HG03280 (cell line): Measurements from ENCODE around the gene ADGRL3.
"Not testable (repeated sequence)": the region's sequence is repeated elsewhere in the genome, so short reads cannot be mapped to it uniquely, and the experiment has no call there.

ENCODE experiments used
- ATAC-seq: cut with Tn5 transposase; IDR thresholded peaks from one replicate; pipeline ENCODE4 v1.9.1; 2021; ENCODE audit warnings: mild to moderate bottlenecking, moderate library complexity; ENCODE audit not compliant: unreplicated experiment

The ADGRL3 gene

DNA sequence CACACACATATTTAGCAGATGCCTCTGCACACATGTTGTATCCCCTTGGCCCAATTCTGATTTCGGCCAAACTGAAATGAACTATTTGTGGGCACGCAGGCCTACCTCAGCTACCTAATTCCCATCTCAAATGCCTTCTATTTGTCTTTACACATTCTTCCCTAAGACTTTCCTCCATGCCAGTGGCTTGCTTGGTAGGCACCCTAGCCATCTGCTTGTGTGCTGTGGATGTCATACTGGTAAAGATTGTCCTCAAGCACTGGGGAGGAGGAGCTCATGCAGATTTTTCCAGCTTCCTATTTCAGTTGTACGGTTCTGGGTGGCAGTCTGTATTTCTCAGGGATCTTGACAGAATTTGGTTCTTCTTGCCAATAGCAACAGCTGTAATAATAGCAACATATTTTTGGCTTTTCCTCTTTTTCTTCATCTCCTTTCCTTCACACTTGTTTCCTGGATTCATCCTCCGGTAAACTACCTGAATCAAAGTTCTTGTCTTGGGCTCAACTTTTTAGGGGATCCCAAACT lies 514.3 kb downstream of the ADGRL3 start:
- no peak for ATAC-seq

DNA sequence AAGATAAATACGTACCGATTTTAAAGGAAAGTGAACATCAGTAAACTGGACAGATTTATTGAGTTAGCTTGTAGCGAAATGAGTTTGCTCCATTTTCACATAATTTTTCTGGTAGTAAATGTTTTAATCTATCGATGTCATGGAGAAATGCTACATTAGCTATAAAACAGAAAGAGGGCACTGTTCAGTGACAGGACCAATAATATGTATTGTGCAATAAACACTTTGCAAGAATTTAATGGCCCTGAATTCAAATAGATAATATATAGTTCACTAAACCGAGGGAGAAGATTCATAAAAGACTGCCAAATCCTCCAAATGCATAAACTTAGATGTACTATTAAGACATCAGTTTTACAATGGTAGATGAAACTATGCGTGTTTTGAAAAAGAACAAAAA lies 516.3 kb downstream of the ADGRL3 start:
- no peak for ATAC-seq

DNA sequence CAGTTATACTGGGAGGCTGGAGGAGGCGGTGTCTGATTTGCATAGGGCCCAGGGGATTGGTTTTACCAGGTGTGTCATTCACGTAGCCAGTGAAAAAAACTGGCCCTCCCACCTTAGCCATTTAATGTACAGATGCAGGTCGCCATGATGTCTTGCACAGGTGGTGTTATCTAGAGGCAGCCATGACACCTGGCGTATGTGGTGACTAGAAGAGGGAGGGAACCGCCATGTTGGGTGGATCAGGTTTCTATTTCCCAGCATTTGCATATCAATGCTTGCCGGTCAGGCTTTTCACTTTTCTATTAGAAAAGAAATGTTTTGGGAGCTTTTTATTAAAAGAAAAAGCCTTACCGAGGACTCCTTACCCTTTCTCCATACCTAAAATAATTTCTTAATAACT lies 523.4 kb downstream of the ADGRL3 start:
- no peak for ATAC-seq

DNA sequence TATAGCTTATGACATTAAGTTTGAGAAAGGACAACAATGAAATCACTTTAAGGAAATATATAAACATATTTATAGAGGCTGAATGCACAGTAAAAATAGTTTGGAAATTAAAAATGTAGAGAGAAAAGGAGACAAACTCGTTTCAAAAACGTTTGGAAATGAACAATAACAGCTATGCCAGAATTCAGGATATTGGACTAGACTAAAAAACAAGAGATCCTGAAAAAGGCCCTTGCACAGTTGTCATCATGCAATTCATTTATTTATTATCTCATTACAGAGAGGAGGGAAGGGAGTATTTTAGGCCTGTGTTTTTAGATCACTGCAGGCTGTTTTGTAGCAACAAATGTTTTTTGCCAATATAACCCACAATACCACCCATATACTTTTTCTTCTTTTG lies 527.2 kb downstream of the ADGRL3 start:
- ATAC-seq = no peak

DNA sequence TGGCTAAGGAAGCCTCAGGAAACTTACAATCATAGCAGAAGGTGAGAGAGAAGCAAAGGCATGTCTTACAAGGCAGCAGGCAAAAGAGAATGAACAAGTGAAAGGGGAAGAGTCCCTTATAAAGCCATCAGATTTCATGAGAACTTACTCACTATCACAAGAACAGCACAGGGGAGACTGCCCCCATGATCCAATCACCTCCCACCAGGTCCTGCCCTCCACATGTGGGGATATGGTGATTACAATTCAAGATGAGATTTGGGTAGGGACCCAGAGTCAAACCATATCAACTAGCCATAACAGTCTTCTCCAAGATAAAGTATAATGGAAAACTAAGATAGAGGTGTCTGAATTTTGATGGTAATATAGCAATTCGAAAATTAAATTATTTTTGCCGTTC lies 534.3 kb downstream of the ADGRL3 start:
- ATAC-seq = no peak

DNA sequence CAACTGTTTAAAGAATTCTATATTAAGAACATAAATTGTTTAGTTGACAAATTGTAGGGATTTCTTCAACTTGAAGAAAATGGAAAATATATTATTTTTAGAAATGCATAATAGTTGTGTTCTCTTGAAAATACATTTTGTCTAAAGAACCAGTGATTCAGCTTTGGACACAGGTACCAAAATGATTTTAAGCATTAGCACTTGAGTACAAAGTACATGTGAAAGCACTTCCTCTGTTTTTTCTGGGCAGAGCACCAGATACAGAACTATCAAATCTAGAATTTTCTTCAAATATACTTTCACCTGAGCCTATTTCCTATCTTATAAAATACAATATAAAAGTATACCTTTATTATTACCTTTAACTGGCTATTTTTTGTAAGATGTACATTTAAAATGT lies 539.8 kb downstream of the ADGRL3 start:
- ATAC-seq = no peak

DNA sequence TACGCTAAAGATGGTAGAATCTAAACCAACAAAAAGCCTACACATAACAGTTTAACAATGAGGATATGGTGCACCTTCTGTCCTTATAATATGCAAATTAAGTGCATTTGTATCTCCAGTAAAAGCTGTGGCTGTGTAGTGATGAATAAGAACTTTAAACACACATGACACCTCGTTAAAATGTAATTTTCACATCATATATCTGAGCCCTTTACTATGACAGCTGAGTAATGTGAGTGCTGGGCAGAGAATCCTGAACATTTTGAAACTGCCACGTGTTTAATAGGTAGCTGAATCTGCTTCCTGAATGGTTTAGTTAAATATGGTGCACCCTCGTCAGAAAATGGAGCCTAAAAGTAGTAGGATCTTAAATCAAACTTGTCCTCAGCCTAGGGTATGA lies 540.8 kb downstream of the ADGRL3 start:
- ATAC-seq = no peak

DNA sequence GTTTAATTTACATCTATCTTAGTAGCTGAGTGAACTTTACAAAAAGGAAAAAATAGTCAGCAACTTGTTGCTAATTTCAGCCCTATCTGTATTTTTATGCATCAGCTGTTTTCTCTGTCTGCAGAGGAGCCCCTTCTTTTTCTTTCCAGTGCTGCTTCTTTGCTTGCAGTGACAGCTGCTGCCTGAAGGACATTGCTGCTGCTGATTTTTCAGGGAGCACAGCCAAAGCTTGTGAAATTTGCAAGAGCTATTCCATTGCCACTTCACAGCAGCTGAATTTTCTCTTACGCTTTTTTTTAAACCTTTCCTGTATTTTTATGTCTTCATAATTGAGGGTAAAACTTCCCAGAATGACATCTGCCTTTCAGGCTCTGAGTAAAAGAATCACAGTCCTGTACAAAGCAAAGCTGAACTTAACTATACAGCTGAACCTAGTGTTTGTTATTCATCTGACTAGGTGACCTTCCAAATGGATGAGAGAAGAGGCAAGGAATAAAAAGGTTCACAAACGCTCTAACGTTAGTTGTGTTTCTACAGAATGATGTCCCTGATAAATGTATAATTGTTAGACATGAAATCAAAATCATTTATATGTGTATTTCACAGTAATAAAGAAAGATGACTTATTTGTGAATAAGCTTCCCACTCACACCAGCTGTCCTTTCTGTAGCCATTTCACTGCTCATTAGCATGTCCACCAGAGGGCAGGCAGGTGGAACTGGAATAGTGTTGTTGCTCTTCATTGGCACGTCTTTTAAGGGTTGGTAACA lies 541.4 kb downstream of the ADGRL3 start:
- no peak for ATAC-seq

DNA sequence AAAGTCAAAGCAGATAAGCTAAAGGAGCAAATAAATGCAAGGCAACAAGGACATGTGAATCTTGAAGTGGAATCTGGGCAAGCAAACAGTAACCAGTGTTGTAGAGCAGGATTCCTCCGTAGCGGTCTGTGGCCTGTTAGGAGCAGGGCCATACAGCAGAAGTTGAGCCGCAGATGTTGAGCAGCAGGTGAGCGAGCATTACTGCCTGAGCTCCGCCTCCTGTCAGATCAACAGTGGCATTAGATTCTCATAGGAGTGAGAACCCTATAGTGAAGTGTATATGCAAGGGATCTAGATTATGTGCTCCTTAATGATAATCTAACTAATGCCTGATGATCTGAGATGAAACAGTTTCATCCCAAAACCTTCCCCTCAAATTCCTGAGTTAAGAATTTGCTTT lies 550.7 kb downstream of the ADGRL3 start:
- ATAC-seq = no peak

DNA sequence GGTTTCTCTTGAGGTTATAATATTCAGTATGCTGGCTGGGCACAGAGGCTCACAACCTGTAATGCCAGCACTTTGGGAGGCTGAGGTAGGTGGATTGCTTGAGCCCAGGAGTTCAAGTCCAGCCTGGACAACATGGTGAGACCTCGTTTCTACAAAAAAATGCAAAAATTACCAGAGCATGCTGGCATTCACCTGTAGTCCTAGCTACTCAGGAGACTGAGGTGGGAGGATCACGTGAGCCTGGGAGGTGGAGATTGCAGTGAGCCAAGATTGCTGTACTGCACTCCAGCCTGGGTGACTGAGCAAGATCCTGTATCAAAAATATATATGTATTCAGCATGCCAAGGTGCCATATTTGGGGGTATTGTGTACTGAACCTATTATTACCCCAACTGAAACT lies 552.5 kb downstream of the ADGRL3 start:
- no peak for ATAC-seq

DNA sequence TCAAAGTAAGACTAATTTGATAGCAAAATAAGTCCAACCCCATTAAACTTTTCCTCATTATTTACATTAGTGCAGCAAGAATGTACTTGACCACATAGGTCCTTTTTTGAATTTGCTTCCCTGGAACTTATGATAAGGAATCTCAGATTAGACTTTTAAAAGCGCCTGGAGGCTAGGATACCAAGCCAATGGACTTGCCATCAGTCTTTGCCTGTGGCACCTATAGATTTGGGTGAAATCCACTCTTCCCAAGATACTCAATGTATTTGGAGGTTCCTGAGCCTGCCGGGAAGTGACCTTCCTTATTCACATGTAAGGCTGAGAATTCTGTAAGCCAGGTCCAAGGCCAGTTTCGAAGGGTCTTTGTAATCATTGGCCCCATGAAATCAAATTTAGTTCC lies 553.6 kb downstream of the ADGRL3 start:
- no peak for ATAC-seq

DNA sequence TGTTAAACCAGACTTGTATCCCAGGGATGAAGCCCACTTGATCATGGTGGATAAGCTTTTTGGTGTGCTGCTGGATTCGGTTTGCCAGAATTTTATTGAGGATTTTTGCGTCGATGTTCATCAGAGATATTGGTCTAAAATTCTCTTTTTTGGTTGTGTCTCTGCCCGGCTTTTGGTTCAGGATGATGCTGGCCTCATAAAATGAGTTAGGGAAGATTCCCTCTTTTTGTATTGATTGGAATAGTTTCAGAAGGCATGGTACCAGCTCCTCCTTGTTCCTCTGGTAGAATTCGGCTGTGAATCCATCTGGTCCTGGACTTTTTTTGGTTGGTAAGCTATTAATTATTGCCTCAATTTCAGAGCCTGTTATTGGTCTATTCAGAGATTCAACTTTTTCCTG lies 556.8 kb downstream of the ADGRL3 start:
- not testable (repeated sequence) for ATAC-seq

DNA sequence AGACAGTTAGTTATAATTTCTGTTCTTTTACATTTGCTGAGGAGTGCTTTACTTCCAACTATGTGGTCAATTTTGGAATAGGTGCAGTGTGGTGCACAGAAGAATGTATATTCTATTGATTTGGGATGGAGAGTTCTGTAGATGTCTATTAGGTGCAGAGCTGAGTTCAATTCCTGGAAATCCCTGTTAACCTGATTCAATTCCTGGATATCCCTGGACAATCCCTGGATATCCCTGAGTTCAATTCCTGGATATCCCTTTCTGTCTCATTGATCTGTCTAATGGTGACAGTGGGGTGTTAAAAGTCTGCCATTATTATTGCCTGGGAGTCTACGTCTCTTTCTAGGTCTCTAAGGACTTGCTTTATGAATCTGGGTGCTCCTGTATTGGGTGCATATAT lies 557.9 kb downstream of the ADGRL3 start:
- not testable (repeated sequence) for ATAC-seq

DNA sequence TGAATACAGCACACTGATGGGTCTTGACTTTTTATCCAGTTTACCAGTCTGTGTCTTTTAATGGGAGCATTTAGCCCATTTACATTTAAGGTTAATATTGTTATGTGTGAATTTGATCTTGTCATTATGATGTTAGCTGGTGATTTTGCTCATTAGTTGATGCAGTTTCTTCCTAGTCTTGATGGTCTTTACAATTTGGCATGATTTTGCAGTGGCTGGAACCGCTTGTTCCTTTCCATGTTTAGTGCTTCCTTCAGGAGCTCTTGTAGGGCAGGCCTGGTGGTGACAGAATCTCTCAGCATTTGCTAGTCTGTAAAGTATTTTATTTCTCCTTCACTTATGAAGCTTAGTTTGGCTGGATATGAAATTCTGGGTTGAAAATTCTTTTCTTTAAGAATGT lies 558.5 kb downstream of the ADGRL3 start:
- ATAC-seq = not testable (repeated sequence)

DNA sequence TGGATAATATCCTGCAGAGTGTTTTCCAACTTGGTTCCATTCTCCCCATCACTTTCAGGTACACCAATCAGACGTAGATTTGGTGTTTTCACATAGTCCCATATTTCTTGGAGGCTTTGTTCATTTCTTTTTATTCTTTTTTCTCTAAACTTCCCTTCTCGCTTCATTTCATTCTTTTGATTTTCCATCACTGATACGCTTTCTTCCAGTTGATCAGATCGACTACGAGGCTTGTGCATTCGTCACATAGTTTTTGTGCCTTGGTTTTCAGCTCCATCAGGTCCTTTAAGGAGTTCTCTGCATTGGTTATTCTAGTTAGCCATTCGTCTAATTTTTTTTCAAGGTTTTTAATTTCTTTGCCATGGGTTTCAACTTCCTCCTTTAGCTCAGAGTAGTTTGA lies 559.1 kb downstream of the ADGRL3 start:
- not testable (repeated sequence) for ATAC-seq

DNA sequence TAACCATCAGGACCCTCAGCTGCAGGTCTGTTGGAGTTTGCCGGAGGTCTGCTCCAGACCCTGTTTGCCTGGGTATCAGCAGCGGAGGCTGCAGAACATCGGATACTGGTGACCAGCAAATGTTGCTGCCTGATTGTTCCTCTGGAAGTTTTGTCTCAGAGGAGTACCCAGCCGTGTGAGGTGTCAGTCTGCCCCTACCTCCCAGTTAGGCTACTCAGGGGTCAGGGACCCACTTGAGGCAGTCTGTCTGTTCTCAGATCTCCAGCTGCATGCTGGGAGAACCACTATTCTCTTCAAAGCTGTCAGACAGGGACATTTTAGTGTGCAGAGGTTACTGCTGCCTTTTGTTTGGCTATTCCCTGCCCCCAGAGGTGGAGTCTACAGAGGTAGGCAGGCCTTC lies 559.8 kb downstream of the ADGRL3 start:
- ATAC-seq = not testable (repeated sequence)

DNA sequence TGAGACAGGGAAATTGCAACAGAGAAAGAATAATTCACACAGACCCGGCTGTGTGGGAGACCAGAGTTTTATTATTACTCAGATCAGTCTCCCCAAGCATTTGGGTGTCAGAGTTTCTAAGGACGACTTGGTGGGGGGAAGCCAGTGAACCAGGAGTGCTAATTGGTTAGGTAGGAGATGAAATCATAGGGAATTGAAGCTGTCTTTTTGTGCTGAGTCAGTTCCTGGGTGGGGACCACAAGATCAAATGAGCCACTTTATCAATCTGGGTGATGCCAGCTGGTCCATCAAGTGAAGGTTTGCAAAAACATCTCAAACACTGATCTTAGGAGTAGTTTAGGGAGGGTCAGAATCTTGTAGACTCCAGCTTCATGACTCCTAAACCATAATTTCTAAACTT lies 560.7 kb downstream of the ADGRL3 start:
- no peak for ATAC-seq

DNA sequence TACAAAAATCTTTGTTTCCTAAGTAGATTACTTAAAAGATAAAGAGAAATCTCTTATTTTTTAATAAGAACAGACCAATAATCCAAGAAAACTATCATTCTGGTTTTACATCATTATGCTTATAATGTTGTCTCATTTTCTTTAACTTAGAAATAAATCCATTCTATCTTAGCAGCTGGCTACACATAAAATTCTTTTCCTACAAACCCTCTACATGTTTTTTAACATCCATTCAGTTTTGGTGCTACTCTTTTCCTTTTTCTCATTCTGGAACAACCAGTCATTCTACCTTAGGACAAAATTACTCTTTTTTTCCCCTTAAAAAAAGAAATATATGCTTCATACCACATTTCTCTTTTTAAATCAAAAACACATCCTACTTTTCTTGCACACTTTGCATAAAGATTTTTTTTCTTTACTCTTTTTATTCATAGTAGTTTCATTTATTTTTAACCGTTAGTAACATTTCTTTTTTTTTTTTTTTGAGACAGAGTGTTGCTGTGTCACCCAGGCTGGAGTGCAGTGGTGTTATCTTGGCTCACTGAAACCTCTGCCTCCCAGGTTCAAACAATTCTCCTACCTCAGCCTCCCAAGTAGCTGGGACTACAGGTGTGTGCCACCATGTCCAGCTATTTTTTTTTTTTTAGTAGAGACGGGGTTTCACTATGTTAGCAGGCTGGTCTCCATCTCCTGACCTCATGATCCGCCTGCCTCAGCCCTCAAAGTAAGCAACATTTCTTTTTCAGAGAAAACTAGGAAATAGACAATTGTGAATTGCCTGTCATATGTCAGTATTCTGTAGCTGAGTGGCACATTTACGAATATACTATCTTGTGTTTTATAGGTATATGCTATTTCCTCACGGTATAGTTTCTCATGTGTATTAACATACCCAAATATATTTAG lies 562.8 kb downstream of the ADGRL3 start:
- no peak for ATAC-seq

DNA sequence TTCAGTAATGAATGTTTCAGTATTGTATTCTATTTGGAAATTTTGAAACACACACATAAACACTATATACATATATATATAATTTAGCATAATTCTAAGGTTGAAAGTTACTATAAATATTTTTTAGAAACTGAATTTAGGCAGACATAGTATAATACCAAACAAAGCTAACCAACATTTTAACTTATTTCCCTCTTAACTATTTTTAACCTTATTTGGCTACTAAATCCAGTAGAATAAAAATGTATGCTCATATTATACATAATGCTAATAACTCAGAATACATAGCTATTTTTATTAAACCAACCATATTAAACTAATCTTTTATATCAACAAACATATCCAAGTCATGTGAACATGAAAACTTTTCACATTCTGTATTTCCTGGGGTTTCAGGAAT lies 563.6 kb downstream of the ADGRL3 start:
- ATAC-seq = no peak

DNA sequence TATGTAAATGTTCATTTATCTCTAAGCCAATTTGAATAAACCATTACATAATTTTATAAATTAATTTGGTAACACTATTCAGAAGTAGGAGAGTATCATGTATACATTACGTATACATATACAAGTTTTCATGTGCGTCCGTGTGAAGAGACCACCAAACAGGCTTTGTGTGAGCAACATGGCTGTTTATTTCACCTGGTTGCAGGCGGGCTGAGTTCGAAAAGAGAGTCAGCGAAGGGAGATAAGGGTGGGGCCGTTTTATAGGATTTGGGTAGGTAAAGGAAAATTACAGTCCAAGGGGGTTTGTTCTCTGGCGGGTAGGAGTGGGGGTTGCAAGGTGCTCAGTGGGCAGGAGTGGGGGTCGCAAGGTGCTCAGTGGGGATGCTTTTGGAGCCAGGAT lies 564.0 kb downstream of the ADGRL3 start:
- not testable (repeated sequence) for ATAC-seq

DNA sequence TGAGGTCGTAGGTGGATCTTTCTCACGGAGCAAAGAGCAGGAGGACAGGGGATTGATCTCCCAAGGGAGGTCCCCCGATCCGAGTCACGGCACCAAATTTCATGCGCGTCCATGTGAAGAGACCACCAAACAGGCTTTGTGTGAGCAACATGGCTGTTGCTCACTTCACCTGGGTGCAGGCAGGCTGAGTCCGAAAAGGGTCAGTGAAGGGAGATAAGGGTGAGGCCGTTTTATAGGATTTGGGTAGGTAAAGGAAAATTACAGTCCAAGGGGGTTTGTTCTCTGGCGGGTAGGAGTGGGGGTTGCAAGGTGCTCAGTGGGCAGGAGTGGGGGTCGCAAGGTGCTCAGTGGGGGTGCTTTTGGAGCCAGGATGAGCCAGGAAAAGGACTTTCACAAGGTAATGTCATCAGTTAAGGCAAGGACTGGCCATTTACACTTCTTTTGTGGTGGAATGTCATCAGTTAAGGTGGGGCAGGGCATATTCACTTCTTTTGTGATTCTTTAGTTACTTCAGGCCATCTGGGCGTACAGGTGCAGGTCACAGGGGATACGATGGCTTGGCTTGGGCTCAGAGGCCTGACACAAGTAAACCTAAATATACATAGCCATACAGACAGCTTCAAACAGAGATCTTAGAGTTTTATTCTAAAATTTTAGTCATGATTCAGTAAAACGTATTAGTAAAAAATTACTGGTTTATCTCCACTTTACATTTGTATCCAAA lies 569.5 kb downstream of the ADGRL3 start:
- not testable (repeated sequence) for ATAC-seq
